Retina (tissue), 1 donor: ENCODE data around the gene CENPS.
"Not testable (repeated sequence)": the region's sequence is repeated elsewhere in the genome, so short reads cannot be mapped to it uniquely, and the experiment has no call there.

Experiments
- DNase-seq: peaks from one replicate; pipeline ENCODE4 v3.0.0-alpha.2; 2016

CENPS gene

DNA sequence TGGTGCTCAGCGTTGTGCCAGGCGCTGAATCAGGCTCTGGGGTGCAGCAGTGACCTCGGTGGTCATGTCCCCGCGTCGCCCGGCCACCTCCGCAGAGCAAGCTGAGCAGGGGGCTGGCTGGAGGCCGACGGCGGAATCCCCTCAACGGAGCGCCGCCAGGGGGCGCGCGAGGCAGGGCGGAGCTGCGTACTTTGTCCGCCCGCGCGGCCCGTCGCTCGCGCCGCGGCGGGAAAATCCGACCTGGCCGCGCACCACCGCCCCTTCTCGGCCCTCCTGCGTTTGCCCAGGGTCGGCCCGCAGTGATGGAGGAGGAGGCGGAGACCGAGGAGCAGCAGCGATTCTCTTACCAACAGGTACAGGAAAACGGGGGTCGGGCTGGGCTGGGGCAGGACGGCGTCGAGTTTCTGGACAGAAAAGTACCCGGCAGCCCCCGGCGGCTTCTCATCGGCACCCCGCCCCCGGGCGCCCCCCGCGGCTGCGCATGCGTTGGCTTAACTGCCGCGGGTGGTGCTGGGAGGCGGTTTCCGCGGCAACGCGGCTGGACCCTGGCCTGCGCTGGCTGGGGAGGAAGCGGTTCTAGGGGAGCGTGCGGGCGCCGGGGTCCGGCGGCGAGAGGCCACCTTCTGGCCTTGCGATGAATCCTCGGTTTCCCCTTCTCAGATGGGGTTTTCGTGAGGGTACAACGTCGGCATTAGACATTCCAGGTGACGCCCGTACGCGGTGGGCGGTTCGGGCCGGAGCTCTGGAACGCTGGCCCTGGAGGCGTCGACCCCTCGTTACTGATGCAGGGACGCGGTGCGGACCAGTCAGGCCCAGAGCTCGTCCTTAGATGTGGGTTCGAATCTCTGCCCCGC lies at the start of gene CENPS:
Gene CENPS, plus strand, starts transcription at position 218 of the 854 bp plus-strand sequence. Its CDS starts 85 bp downstream, at position 303.
- peak; percentile 99 for DNase-seq

GRCh38 chr1:10380594-10381275 lies 49.5 kb upstream of the CENPS start:
- DNase-seq, result no peak

DNA sequence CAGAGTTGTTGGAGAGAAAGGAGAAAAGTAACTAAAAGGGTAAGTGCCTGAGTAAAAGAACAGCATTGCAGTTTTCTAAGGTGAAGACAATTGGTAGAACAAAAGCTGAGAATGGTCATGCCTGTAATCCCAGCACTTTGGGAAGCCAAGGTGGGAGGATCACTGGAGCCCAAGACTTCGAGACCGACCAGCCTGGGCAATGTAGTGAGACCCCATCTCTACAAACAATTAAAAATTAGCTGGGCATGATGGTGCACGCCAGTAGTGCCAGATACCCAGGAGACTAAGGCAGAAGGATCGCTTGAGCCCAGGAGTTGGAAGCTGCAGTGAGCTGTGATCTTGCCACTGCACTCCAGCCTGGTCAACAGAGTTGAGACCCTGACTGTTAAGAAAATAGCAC lies 46.6 kb upstream of the CENPS start:
- DNase-seq, result no peak

DNA sequence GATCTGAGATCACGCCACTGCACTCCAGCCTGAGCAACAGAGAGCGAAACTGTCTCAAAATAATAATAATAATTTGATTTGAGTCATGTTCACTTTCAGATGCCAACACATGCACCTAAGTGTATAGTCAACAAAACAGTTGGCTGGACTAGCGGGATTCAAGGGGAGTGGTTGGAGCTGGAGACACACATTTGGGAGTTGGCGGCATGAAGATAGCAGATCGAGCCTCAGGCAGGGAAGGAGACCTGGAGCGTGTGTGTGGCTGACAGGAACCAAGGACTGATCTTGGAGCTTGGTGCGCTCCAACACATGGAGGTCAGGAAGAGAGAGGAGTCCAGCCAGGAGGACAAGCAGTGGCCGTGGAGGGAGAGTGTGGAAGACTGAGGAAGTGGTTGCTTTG lies 46.0 kb upstream of the CENPS start:
- no peak for DNase-seq

DNA sequence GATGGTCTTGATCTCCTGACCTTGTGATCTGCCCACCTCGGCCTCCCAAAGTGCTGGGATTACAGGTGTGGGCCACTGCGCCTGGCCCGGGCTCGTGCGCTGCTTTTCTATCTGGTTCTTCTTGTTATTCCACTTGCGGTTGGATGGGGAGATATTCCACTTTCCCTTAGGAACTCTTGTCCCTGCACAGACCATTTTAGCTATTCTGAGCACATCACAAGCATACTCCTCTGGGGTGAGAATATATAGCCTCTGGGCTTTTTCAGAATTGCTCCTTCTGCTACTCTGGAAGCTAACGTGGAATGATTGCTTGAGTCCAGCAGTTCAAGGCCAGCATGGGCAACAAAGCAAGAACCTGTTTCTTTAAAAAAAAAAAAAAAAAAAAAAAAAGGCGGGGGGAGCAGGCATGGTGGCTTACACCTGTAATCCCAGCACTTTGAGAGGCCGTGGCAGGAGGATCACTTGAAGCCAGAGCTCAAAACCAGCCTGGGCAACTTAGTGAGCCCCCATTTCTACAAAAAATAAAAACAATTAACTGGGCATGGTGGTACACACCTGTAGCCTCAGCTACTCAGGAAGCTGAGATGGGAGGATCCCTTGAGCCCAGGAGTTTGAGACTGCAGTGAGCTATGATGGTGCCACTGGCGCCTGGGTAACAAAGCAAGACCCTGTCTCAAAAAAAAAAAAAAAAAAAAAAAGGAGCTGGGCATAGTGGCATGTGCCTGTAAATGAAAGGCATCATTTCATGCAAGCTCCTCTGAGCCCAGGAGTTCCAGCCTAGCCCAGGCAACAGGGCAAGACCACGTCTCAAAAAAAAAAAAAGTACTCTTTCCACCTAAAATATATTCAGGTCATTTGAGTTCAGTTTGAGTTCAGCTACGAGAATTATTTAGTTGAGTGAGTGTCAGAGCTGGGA lies 43.2 kb upstream of the CENPS start:
- DNase-seq, result peak; percentile 10

GRCh38 chr1:10387677-10388386 lies 42.4 kb upstream of the CENPS start:
- DNase-seq, result peak; percentile 13

- DNase-seq, result no peak
Measured at GRCh38 chr1:10388387-10388715, 41.9 kb upstream of the CENPS start.

DNA sequence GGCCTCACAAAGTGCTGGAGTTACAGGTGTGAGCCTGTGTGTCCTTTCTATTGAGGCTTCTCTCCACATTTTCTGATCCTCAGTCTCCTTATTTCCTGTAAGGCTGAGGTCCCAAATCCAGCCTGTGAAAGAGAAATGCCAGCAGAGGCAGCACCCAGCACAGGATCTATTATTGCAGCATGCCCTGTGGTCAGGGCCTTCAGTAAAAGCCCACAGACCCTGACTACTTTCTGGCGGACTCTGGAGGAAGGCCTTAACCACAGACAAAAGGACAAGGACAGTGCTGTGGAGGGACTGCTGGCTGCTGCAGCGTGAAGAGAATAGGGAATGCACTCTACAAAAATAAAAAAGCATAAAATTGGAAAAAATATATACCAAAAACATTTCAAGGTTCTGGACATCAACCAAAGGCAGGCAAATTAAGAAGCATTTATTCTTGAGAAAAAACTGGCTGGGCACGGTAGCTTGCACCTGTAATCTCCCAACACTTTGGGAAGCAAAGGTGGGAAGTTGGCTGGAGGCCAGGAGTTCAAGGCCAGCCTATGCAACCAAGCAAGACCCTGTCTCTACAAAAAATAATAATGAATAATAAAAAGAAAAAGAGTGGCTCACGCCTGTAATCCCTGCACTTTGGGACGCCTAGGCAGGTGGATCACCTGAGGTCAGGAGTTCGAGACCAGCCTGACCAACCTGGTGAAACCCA lies 40.8 kb upstream of the CENPS start:
- DNase-seq, result no peak

DNA sequence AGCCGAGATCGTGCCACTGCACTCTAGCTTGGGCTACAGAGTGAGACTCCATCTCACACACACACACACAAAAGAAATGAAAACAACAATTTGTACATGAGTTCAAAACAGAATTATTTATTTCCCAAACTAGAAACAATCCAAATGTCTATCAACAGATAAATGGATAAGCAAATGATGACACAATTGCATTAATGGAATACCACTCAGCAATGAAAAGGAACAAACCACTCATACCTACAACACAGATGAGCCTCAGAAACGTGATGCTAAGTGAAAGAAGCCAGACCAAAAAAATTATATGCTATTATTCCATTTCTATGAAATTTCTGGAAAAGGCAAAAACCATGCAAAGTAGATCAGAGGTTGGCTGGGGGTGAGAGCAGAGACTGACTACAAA lies 33.4 kb upstream of the CENPS start:
- no peak for DNase-seq

DNA sequence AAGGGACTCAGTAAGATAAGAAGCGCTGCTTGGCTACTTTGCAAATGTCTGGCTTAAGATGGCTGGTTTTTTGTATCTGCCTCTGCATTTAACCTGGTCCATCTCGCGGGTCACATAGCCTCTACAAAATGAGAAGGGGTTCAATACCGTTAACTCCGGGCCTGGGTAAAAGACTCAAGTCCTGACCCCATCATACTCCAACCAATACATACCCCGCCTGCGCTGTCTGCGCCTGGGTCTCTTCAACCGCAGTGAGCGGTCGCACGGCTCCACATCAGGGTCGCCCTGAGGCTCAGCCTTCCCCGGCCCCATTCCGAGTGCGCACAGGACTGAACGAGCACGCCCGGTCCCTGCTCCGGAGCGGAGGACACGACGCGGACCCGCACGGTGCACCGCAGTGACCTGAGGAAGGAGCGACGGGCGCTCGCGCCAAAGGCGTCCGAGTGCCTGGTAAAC lies 31.9 kb upstream of the CENPS start:
- no peak for DNase-seq

- peak; percentile 99 for DNase-seq
Measured at GRCh38 chr1:10398734-10399443, 31.3 kb upstream of the CENPS start, which contains the start of gene PGD. TSS of gene PGD (plus strand) at chr1:10399064. CDS start at chr1:10399118, 54 bp downstream.

DNA sequence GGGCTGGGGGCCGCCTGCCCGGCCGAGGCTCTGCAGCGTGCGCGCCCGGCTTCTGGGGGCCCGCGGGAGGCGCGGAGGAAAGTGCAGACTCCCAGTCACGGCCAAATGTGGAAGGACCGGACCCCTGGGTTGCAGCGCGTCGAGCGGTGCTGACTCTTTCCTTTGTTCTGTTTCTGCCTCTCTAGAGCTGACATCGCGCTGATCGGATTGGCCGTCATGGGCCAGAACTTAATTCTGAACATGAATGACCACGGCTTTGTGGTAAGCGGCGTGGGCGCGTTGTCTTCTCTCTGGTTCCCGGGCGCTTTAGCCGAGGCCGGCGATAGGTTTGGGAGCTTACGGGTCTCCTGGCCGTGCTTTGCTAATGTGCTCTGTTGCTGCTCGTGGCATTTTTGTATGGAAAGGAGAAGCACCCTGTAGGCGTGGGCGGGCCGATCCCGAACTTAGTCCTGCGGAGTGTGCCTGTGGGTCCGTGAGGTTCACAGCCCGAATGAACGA lies 30.7 kb upstream of the CENPS start:
- peak; percentile 74 for DNase-seq

GRCh38 chr1:10400013-10400412 lies 30.2 kb upstream of the CENPS start:
- peak; percentile 11 for DNase-seq

GRCh38 chr1:10401281-10401680 lies 29.0 kb upstream of the CENPS start:
- DNase-seq, result no peak

DNA sequence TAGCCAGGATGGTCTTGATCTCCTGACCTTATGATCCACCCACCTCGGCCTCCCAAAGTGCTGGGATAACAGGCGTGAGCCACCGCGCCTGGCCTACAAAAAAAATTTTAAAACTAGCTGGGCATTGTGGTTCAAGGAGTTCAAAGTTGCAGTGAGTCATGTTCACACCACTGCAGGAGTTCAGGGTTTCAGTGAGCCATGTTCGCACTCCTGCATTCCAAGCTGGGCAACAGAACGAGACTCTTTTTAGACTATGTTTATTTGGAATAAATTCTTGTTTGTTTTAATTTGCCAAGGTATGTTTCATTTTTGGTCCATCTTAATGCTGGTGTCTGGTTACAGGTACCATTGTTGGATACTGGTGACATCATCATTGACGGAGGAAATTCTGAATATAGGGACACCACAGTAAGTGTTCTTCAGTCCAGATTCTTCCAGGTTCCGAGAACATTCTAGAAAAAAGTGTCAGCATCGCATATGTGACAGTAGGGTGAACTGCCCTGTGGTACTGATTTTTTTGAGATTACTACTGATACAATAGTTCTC lies 27.4 kb upstream of the CENPS start:
- DNase-seq, result no peak

- no peak for DNase-seq
Measured at GRCh38 chr1:10407201-10407600, 23.0 kb upstream of the CENPS start.

- DNase-seq, result no peak
Measured at GRCh38 chr1:10415211-10415930, 14.9 kb upstream of the CENPS start.

GRCh38 chr1:10415967-10416366 lies 14.3 kb upstream of the CENPS start:
- not testable (repeated sequence) for DNase-seq

DNA sequence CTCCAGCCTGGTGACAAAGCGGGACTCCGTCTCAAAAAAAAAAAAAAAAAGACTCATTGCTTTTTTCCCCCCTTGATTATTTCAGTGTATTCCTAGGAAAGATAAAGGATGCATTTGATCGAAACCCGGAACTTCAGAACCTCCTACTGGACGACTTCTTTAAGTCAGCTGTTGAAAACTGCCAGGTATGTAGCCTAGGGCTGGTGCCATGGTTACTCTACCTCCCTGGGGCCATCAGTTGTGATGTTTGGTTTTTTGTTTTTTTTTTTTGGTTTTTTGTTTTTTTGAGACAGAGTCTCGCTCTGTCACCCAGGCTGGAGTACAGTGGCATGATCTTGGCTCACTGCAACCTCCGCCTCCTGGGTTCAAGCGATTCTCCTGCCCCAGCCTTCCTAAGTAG lies 11.5 kb upstream of the CENPS start:
- not testable (repeated sequence) for DNase-seq

DNA sequence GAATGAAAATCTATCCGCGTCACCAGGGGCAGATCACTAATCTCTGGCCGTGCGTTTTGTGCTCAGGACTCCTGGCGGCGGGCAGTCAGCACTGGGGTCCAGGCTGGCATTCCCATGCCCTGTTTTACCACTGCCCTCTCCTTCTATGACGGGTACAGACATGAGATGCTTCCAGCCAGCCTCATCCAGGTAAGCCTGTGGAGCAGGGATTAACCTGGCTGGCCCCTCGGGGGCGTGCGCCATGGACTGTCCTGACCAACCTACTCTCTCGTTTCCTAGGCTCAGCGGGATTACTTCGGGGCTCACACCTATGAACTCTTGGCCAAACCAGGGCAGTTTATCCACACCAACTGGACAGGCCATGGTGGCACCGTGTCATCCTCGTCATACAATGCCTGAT lies 10.9 kb upstream of the CENPS start:
- no peak for DNase-seq
